HL-60/S4 (cell line): ENCODE results near the gene SLC44A5.
"Not testable (repeated sequence)": the region's sequence is repeated elsewhere in the genome, so short reads cannot be mapped to it uniquely, and the experiment has no call there.

Experiments
- in situ Hi-C: fragments of 300-500 bp; cut with MboI; formaldehyde crosslinking; loops from 2 replicates; pipeline ENCODE4 v1.14.3; 2022; ENCODE audit warnings: low sequenced_read_pairs

The SLC44A5 gene

DNA sequence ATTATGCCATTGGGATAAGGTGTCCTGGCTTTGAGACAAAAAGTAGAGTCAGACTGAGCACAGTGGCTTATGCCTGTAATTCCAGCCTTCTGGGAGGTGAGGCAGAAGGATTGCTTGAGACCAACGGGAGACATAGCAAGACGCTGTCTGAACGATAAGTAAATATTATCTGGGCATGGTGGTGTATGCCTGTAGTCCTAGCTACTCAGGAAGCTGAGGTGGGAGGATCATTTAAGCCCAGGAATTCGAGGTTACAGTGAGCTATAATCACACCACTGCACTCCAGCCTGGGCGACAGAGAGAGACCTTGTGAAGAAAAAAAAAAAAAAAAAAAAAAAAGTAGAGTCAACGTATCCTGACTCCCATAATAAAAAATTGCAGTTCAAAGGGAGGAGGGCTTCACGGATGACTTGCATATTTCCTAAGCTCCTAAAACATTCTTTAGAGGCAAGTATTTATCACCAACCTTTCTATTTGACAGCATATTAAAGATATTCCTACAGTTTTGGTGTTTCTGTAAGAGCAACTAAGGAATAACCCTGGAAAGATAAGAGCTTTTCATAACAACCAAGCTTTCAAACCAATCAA, 141.2 kb downstream of the SLC44A5 start:
- in situ Hi-C loops: no loop called here

DNA sequence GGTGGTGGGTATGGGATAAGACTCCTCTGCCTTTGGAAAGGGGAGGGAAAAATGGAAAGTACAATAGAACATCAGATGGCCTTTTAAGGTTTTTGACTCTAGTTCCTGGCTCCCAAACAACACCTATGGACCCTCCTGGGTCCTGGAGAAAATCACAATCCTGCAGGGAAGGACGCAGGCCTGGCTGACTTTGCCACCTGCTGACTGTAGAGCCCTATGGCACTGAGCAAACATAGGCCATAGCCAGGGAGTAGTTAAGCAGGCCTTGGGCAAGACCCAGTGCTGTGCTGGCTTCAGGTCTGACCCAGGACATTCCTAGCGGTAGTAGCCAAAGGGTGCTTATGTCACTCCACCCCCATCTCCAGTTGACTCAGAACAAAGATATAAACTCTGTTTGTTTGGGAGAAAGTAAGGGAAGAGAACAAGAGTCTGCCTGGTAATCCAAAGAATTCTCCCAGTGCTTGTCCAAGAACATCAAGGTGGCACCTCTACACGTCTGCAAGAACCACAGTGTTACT, 149.0 kb downstream of the SLC44A5 start:
- in situ Hi-C loops: no loop called here

DNA sequence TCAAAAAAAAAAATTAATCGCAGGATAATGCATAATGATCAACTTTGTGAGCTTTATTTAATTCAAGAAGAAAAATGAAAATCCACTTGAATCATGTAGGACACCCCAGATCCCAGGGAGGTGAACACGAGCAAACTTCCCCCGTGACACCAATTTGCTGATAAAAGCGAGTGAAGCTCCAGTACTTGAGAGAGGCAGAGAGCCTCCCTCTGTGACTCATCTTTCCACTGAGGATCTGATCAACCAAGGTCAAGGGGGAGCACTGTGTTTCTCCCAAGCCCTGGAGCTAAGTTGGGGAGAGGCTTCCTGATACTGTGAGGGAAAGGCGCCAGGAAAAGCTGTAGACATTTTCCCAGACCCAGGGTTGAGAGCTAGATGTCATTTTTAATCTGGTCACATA, 160.9 kb downstream of the SLC44A5 start:
- in situ Hi-C loops: no loop called here

DNA sequence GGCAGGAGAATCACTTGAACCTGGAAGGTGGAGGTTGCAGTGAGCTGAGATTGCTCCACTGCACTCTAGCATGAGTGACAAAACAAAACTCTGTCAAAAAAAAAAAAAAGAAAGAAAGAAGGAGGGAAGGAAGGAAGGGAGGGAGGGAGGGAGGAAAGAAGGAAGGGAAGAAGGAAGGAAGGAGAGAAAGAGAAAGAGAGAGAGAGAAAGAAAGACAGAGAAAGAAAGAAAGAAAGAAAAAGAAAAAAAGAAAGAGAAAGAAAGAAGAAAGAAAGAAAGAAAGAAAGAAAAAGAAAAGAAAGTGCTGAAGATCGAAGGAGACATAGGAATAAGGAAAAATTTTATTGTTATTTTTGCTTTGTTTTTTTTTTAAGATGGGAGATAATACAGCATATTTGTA, 166.7 kb downstream of the SLC44A5 start:
- in situ Hi-C loops: no loop called here

DNA sequence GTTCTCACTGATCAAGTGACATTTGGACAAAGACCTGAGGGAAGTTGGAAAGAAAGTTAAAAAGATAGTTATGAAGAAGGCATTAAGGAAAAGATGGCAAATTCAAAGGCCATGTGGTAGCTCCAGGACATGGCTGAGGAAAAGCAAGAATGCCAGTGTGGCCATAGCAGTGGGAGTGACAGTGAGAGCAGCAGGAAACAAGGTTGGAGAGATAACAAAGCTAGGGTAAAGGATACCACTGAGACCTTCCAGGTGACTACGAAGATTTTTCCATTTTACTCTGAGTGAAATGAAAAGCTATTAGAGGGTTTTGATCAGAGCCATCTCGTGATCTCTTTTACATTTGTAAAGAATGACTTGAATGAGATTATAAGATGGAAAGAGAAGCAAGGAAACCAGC, 170.6 kb downstream of the SLC44A5 start:
- in situ Hi-C loops: no loop called here

GRCh38 chr1:75438355-75438754, 172.6 kb downstream of the SLC44A5 start:
- in situ Hi-C loops: no loop called here

DNA sequence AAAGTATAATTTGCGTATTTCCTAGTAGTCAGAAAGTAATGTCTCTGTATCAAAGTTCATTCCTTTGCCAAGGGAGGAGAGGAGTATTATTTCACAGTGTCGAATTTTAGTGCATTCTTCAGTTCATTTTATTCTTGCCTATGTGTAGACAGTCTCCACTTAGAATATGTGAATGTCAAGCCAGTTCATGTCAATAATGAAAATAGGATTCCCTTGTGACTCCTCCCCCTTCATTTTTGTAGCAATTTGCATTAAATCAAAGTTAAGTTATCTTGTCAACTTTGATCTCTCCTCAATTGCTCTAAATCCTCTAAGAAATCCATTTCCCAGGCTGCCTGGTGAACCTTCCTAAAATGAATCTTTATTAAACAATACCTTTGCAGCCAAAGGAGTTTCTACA, 179.1 kb downstream of the SLC44A5 start:
- in situ Hi-C loops: no loop called here

DNA sequence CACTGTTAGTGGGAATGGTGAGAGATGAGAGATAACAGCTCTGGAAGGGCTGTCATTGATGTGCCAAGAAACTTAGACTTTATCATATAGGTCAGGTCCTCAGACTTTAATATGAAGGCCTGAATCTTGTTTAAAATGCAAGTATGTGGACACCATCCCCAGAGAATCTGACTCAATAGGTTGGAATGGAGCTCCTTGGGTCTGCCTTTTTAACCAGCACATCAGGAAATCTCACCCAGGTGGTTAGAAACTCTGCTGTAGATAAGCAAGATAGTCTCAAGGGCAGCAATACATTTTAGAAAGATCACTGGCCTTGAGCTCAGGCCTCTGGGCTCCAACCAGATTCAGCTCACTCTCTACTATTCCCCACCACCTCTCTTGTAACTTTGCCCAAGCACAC, 180.4 kb downstream of the SLC44A5 start:
- in situ Hi-C loops: no loop called here

- in situ Hi-C loops: no loop called here
Observed at GRCh38 chr1:75426688-75427087, 184.2 kb downstream of the SLC44A5 start.

DNA sequence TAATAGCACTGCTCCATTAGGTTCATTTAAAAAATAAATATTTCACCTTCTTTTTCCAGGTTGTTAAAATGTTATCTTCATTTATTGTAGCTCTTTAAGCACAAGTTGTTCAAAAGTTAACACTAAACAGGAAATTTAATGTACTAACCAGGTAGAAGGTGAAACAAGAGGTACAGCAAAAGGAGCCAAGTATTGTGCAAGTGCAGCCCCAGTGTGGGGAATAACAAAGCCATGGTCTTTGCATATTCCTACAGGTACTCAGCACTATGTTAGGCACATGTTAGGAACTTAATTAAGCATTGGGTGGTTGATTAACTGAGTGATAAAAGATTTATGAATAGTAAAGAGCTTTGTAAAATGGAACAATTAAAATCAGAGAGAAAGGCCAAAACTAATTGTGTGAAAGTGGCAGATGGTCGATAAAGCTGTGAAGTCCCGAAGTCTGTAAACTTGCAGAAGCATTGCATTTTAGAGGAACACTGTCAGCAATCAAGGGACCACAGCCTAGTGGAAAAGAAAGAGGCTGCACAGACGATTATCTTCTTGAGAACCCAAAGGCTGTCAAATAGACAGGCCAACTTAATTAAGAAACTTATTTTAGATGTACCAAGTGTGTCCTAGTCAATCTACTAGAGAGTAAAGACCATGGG, 185.8 kb downstream of the SLC44A5 start:
- in situ Hi-C loops: no loop called here

GRCh38 chr1:75423616-75424015, 187.3 kb downstream of the SLC44A5 start:
- in situ Hi-C loops: no loop called here

- in situ Hi-C loops: no loop called here
Observed at GRCh38 chr1:75423136-75423535, 187.8 kb downstream of the SLC44A5 start.

DNA sequence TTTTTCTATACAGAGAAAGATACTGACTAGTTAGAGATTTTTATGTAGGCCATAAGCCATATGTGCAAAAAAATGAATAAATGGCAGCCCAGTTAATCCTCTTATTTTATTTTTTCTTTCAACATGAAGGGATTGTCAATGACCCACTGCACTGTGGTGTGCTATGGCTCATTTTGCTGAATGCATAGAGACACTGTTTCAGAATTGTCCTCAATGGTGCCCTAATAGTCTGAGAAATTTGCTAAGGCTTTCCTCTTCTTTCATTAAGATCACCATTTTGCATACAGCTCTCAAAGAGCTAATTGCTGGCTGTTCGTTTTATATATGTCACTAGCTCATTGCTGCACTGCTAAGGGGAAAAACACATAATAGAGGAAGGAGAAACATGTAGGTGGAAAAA, 189.5 kb downstream of the SLC44A5 start:
- in situ Hi-C loops: no loop called here

DNA sequence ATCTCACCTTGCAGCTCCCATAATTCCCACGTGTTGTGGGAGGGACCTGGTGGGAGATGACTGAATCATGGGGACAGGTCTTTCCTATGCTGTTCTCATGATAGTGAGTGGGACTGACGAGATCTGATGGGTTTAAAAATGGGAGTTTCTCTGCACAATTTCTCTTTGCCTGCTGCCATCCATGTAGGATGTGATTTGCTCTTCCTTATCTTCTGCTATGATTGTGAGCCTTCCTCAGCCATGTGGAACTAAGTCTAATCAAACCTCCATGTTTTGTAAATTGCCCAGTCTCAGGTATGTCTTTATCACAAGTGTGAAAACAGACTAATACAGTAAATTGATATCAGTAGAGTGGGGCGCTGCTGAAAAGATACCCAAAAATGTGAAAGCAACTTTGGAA, 195.7 kb downstream of the SLC44A5 start:
- in situ Hi-C loops: no loop called here

DNA sequence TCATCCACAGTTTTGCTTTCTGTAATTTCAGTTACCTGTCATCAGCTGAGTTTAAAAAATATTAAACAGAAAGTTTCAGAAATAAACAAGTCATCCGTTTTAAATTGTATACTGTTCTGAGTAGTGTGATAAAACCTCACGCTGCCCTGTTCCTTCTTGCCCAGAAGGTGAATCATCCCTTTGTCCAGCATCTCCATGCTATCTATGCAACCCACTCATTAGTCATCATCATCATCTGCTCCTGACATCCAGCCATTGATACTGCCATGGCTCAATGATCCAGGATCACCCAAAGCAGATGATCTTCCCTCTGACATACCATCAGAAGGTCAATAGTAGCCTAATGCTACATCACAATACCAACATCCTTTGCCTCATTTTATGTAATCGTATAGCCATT, 198.3 kb downstream of the SLC44A5 start:
- in situ Hi-C loops: no loop called here

DNA sequence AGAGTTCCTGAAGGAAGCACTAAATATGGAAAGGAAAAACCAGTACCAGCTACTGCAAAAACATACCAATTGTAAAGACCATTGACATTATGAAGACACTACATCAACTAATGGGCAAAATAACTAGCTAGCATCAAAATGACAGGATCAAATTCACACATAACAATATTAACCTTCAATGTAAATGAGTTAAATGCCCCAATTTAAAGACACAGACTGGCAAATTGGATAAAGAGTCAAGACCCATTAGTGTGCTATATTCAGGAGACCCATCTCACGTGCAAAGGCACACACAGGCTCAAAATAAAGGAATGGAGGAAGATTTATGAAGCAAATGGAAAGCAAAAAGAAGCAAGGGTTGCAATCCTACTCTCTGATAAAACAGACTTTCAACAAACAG, 206.2 kb downstream of the SLC44A5 start:
- in situ Hi-C loops: not testable (repeated sequence)

- in situ Hi-C loops: not testable (repeated sequence)
Observed at GRCh38 chr1:75403147-75403646, 207.7 kb downstream of the SLC44A5 start.

DNA sequence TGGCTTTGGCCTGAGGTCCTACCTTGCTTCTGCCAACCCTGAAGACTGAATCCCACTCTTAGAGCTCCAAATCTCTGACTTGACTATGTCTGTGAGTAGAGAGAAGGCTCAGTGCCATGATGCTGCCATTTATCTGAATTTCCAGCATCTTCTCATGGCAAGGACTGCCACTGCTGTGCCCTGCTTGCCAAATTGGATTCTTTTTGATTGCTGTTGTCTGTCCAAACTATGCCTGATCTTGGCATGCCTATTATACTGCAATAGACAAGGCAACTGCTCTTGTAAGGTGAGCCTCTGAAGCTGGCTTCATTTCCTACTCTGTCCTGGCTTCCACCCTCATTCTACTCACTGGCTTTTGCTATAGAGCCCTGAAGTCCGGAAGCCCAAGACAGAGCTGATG, 210.2 kb downstream of the SLC44A5 start:
- in situ Hi-C loops: no loop called here

DNA sequence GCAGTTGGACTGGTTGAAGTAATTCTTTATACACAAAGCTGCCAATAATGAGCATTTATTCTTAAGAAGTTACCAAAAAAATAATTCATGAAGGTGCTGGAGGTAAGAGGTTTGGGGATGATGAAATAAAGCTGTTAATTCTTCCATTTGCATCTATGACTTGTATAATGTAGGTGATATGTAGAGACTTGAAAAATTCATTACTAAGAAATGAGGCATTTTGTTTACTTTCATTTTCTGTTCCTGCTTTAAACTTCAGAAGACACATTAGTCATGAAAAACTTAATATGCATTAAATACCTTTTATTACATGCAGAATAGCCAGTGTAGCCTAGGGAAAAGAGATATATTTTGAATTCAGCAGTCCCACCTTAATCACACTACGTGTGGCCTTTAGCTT, 214.2 kb downstream of the SLC44A5 start:
- in situ Hi-C loops: no loop called here

DNA sequence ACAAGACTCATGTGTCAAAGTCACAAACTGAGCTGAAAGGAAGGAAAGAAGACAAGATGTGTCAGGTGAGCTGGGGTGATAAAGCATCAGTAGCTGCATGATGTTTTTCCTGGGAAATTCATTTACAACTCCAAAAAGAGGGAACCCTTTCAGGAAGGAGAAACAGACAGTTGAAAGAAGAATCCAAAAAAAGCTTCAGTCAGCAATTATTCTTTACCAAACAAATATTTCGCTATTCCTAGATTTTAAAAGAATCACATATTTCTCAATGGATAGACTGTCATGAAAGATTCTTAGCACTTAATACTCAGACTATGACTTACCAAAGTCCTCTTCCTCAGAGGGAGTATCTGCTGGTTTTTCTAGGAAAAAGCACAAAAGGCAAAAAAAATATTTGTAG, 214.7 kb downstream of the SLC44A5 start:
- in situ Hi-C loops: no loop called here

DNA sequence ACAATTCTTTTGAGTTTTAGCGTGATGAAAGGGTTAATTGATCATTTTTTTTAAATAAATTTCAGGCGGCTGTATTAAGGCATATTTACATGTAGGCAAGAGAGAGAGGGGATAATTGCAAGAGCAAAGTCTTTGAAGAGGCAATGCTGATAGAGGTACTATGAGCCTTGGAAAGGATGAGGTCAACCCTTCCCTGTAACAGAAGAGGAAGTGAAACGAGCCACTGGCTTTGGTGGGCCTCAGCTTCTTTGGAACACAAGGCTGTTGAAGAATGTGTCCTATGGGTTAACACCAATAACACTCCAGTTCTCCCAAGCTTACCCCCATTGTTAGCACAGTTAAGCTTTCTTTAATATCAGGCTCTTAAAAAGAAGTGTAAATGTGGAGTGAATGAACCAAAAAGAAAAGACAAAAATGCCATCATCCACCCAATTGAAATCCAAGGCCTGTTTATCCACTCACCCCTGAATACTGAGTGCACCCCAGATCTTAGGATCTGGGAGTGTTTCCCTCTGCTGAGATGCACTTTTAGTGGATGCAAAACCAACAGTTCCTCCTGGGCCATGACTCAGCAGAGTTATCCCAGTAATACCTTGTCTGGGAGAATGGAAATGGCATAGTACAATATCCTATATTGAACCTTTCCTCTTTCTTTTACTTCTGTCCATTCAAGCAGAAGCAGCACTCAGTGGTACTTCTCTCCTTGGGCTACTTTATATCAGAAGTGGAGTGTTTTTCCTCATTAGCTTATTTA, 216.4 kb downstream of the SLC44A5 start:
- in situ Hi-C loops: no loop called here

- in situ Hi-C loops: no loop called here
Observed at GRCh38 chr1:75392278-75392677, 218.6 kb downstream of the SLC44A5 start.
